ENCODE data around the gene COG5. TPM values are rescaled to one million over a fixed set of nuclear protein-coding genes. Genes with fewer than 3 reads are reported as not detected.

The COG5 gene
- total and polyA plus RNA-seq, 2 of the 8 experiments (the other 6 are each of a cell fraction or from before 2014, with no cell fraction given) = 10.5 to 28.1 TPM

- Histone ChIP-seq H3K36me3 (ENCODE audit: control insufficient read depth in 2 of 4, insufficient read depth in 4 of 4, low read length in 3 of 4) (peaks cover 0 to 15% (median 5%) of the 10 kb centered on the region in 4 experiments; a peak in 4 of 8 replicates), H3K4me2 (ENCODE audit: insufficient read depth in 1 of 2, low read depth in 2 of 2, low read length in 2 of 2) (no peak overlapping the region), H3K4me1 (replicated peaks in 1 of 4; ENCODE audit: control insufficient read depth in 3 of 4, insufficient read depth in 4 of 4, low read length in 3 of 4) (no peaks in the 10 kb centered on the region), H4K8ac (ENCODE audit: extremely low read depth, insufficient read depth, low read length) (no peak overlapping the region), H2BK20ac (ENCODE audit: low read length) (no peak overlapping the region), H4K5ac (ENCODE audit: insufficient read length, low read depth, low read length) (no peak overlapping the region), H3K18ac (ENCODE audit: extremely low read depth, low read length) (no peak overlapping the region), H3K27ac (ENCODE audit: low read depth, low read length) (no peak overlapping the region), H3K23me2 (ENCODE audit: low read depth, low read length) (no peaks in the 10 kb centered on the region), H3K79me2 (ENCODE audit: control insufficient read depth in 1 of 2, insufficient read depth in 2 of 2, low read length in 2 of 2) (peaks cover 4 to 15% of the 10 kb centered on the region in 2 experiments; a peak in 2 of 4 replicates), H2AK5ac (ENCODE audit: low read depth, low read length) (no peak overlapping the region), H2BK120ac (replicated peaks; ENCODE audit: low read depth, low read length) (no peak overlapping the region), H3K23ac (ENCODE audit: insufficient read length) (no peak overlapping the region), H3K4me3 (ENCODE audit: extremely low read depth in 1 of 4, insufficient read depth in 2 of 4, low read depth in 3 of 4, low read length in 4 of 4) (no peak overlapping the region), H3K9ac (replicated peaks in 1 of 4; ENCODE audit: extremely low read depth in 1 of 4, low read depth in 3 of 4, low read length in 3 of 4) (no peak overlapping the region), H4K91ac (replicated peaks; ENCODE audit: insufficient read length, low read length) (no peak overlapping the region), H2AFZ (ENCODE audit: low read length) (no peak overlapping the region), H3K27me3 (replicated peaks in 1 of 4; ENCODE audit: control insufficient read depth in 3 of 4, extremely low read depth in 1 of 4, insufficient read depth in 3 of 4, low read length in 3 of 4) (no peaks in the 10 kb centered on the region), H2BK15ac (ENCODE audit: low read length) (no peak overlapping the region), H3K56ac (replicated peaks; ENCODE audit: insufficient read length, low read depth, low read length) (no peak overlapping the region), H2BK12ac (ENCODE audit: low read depth, low read length) (no peak overlapping the region), H3K79me1 (ENCODE audit: low read depth, low read length) (peaks cover 5% of the 10 kb centered on the region; the same call in 1 of the 2 replicates), H3K4ac (replicated peaks; ENCODE audit: insufficient read length, low read depth, low read length) (no peak overlapping the region), H2BK5ac (ENCODE audit: low read depth, low read length) (no peak overlapping the region), H4K20me1 (replicated peaks in 1 of 2; ENCODE audit: control insufficient read depth in 1 of 2, insufficient read depth in 2 of 2, low read length in 2 of 2) (peaks cover 0 to 5% of the 10 kb centered on the region in 2 experiments), H3K9me3 (ENCODE audit: insufficient read depth in 2 of 2, low read depth in 1 of 2, low read length in 1 of 2) (peaks cover 0 to 3% of the 10 kb centered on the region in 2 experiments; a peak in 1 of 4 replicates), H3K14ac (ENCODE audit: insufficient read length) (no peak overlapping the region)
- ChIA-PET POLR2A (ENCODE audit: partially characterized antibody) (no interaction called here), CTCF (ENCODE audit: partially characterized antibody) (no interaction called here)
- no peak for FAIRE-seq
- WGBS, 2 experiments (ENCODE audit: extremely low coverage in 1 of 2, insufficient coverage in 1 of 2, insufficient read length in 1 of 2, insufficient replicate concordance in 2 of 2, low coverage in 1 of 2, low lambda C conversion rate in 2 of 2, missing lambda C conversion rate in 1 of 2) = 80% methylated on average over 5 of the region's 5 CpGs; no CpG with 5 or more reads in 1 of the 2 experiments
- no peak for DNase-seq (ENCODE audit: low read depth in 1 of 2, low spot score in 2 of 2)
- TF ChIP-seq CEBPB (IDR thresholded peaks at IDR 0.05; ENCODE audit: low read depth, low read length) (no peak), KDM1A (IDR thresholded peaks at IDR 0.05; ENCODE audit: borderline replicate concordance, low read length) (no peak), POLR2AphosphoS5 (IDR thresholded peaks at IDR 0.05; ENCODE audit: low read depth, low read length) (no peak), EZH2 (IDR thresholded peaks at IDR 0.05; ENCODE audit: low read depth, low read length, severe bottlenecking) (no peak), CHD2 (IDR thresholded peaks at IDR 0.05; ENCODE audit: low read length) (no peak)
Measured at GRCh38 chr7:107543338-107543993, 20.3 kb downstream of the COG5 start.
